Measurements from ENCODE around the gene DACH1. TPM values are rescaled to one million over a fixed set of nuclear protein-coding genes. Genes with fewer than 3 reads are reported as not detected.

Gene DACH1
- total RNA-seq, 1 donor from 2014 or later, result 110 TPM

GRCh38 chr13:71461892-71462291, 405.1 kb downstream of the DACH1 start:
- Mint-ChIP-seq H3K36me3 (ENCODE audit: unreplicated experiment) (no peaks in the 10 kb centered on the region), H3K27ac (ENCODE audit: unreplicated experiment) (no peak overlapping the region), H3K27me3 (ENCODE audit: unreplicated experiment) (no peaks in the 10 kb centered on the region), H3K4me1 (ENCODE audit: low read depth, unreplicated experiment) (peaks cover 5% of the 10 kb centered on the region), H3K9me3 (ENCODE audit: unreplicated experiment) (peaks cover 5% of the 10 kb centered on the region), H3K4me3 (ENCODE audit: unreplicated experiment) (no peak overlapping the region)
- no peak for DNase-seq
- TF ChIP-seq CTCF (IDR thresholded peaks at IDR 0.05; ENCODE audit: partially characterized antibody, unreplicated experiment), result no peak

DNA sequence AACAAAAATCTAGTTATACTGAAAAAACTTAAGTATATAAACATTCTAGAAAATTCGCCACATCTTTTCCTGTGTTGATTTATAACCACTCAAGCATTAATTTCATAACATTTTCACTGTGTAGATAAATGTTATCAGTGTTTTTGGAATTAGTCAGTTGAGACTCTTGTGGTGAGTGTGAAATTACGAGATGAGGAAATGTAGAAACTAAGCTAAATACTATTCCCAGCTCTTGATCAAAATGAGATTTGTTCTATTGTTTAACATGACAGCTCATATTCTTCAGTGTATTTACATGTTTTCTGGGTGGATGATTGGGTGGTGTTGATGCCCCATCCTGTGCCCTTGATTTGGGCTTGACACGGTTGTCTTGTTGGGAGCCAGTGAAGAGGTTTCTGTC, 406.8 kb downstream of the DACH1 start:
- TF ChIP-seq CTCF (IDR thresholded peaks at IDR 0.05; ENCODE audit: partially characterized antibody, unreplicated experiment), result no peak
- no peak overlapping the region for H3K4me3 Mint-ChIP-seq (ENCODE audit: unreplicated experiment)
- H3K4me1 Mint-ChIP-seq (ENCODE audit: low read depth, unreplicated experiment), result no peaks in the 10 kb centered on the region
- DNase-seq, result no peak
- peaks cover 9% of the 10 kb centered on the region for H3K9me3 Mint-ChIP-seq (ENCODE audit: unreplicated experiment)
- H3K27ac Mint-ChIP-seq (ENCODE audit: unreplicated experiment), result no peak overlapping the region
- H3K27me3 Mint-ChIP-seq (ENCODE audit: unreplicated experiment), result no peaks in the 10 kb centered on the region
- no peaks in the 10 kb centered on the region for H3K36me3 Mint-ChIP-seq (ENCODE audit: unreplicated experiment)

DNA sequence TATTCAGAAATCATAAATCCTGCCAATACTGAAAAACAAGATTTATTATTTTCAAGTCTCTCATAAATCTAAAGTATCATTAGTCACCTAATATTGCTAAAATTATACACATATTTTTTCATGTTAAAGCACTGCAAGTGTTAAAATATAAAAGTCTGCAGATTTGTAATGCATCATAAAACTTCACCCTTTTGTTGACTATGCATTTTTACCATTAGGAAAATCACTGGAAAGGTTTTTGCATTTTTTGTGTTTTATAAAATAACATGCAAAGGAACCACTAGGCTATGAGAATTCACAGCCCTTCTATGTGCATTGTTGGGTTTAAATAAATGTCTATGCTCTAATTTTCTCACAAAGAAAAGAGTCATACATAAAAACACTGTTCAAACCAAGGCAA, 407.3 kb downstream of the DACH1 start:
- DNase-seq, result no peak
- H3K27ac Mint-ChIP-seq (ENCODE audit: unreplicated experiment), result no peak overlapping the region
- H3K9me3 Mint-ChIP-seq (ENCODE audit: unreplicated experiment), result peaks cover 9% of the 10 kb centered on the region
- H3K4me1 Mint-ChIP-seq (ENCODE audit: low read depth, unreplicated experiment), result no peaks in the 10 kb centered on the region
- no peak overlapping the region for H3K4me3 Mint-ChIP-seq (ENCODE audit: unreplicated experiment)
- TF ChIP-seq CTCF (IDR thresholded peaks at IDR 0.05; ENCODE audit: partially characterized antibody, unreplicated experiment), result no peak
- H3K36me3 Mint-ChIP-seq (ENCODE audit: unreplicated experiment), result no peaks in the 10 kb centered on the region
- H3K27me3 Mint-ChIP-seq (ENCODE audit: unreplicated experiment), result no peaks in the 10 kb centered on the region

GRCh38 chr13:71457645-71458044, 409.4 kb downstream of the DACH1 start:
- TF ChIP-seq CTCF (IDR thresholded peaks at IDR 0.05; ENCODE audit: partially characterized antibody, unreplicated experiment), result no peak
- Mint-ChIP-seq H3K4me3 (ENCODE audit: unreplicated experiment) (no peak overlapping the region), H3K27ac (ENCODE audit: unreplicated experiment) (no peak overlapping the region), H3K27me3 (ENCODE audit: unreplicated experiment) (no peaks in the 10 kb centered on the region), H3K4me1 (ENCODE audit: low read depth, unreplicated experiment) (peaks cover 1% of the 10 kb centered on the region), H3K36me3 (ENCODE audit: unreplicated experiment) (no peaks in the 10 kb centered on the region), H3K9me3 (ENCODE audit: unreplicated experiment) (peaks cover 5% of the 10 kb centered on the region)
- DNase-seq, result no peak

DNA sequence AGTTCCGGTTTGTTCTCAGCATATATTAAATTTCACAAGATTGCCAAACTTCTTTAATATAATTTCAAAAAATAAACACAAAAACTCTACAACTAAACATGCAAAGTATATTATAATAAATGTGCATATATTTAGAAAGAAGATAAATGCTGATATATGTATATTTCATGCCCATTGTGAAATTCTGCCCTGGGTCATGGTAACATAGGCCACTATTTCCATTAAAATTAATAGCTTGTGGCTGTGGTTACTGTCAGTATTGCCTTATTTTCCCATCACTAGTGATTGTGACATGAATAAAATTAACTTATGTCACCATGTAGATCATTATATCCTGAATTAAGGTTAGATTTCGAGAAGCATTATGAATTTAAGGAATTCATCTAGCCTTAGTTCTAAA, 410.9 kb downstream of the DACH1 start:
- Mint-ChIP-seq H3K4me1 (ENCODE audit: low read depth, unreplicated experiment) (peaks cover 1% of the 10 kb centered on the region), H3K36me3 (ENCODE audit: unreplicated experiment) (no peaks in the 10 kb centered on the region), H3K27ac (ENCODE audit: unreplicated experiment) (no peak overlapping the region), H3K9me3 (ENCODE audit: unreplicated experiment) (peaks cover 5% of the 10 kb centered on the region), H3K4me3 (ENCODE audit: unreplicated experiment) (no peak overlapping the region), H3K27me3 (ENCODE audit: unreplicated experiment) (no peaks in the 10 kb centered on the region)
- no peak for TF ChIP-seq CTCF (IDR thresholded peaks at IDR 0.05; ENCODE audit: partially characterized antibody, unreplicated experiment)
- no peak for DNase-seq
